ENCODE data around the gene UBTD1. TPM values are rescaled to one million over a fixed set of nuclear protein-coding genes. Genes with fewer than 3 reads are reported as not detected.

Gene UBTD1
- total RNA-seq, 1 donor from 2014 or later, result 7.1 TPM

- peak; percentile 45 for ATAC-seq
- no peak for DNase-seq (ENCODE audit: low spot score)
These were observed 102.8 kb downstream of the UBTD1 start for GRCh38 chr10:97601268-97602215.

- no peak for ATAC-seq
- DNase-seq (ENCODE audit: low spot score), result no peak
These were observed 108.4 kb downstream of the UBTD1 start for GRCh38 chr10:97607095-97607636.

GRCh38 chr10:97608991-97609561, 110.4 kb downstream of the UBTD1 start:
- DNase-seq (ENCODE audit: low spot score) (no peak), ATAC-seq (peak; percentile 57)

GRCh38 chr10:97611473-97611872, 112.7 kb downstream of the UBTD1 start:
- no peak for ATAC-seq
- no peak for DNase-seq (ENCODE audit: low spot score)

- ATAC-seq, result peak; percentile 76
- DNase-seq (ENCODE audit: low spot score), result no peak
These were observed 113.7 kb downstream of the UBTD1 start for GRCh38 chr10:97612386-97612785.

GRCh38 chr10:97618285-97618684, 119.6 kb downstream of the UBTD1 start:
- no peak for DNase-seq (ENCODE audit: low spot score)
- no peak for ATAC-seq

- no peak for DNase-seq (ENCODE audit: low spot score)
- no peak for ATAC-seq
These were observed 120.0 kb downstream of the UBTD1 start for GRCh38 chr10:97618733-97619132.

Other genes with a start within 250 kb of the UBTD1 start
- gene ARHGAP19, start 206.3 kb upstream of the UBTD1 start, total RNA-seq, result 4.1 TPM
- 10.0 TPM for gene FRAT1, start 179.7 kb upstream of the UBTD1 start, total RNA-seq
- gene FRAT2, start 164.2 kb upstream of the UBTD1 start, total RNA-seq, result 10.3 TPM
- 7.0 TPM for gene RRP12, start 97.6 kb upstream of the UBTD1 start, total RNA-seq
- gene PGAM1, start 72.7 kb upstream of the UBTD1 start, total RNA-seq, result 151 TPM
- gene EXOSC1, start 52.9 kb upstream of the UBTD1 start, total RNA-seq, result 10.3 TPM
- 25.2 TPM for gene ZDHHC16, start 52.7 kb upstream of the UBTD1 start, total RNA-seq
- 20.7 TPM for gene MMS19, start 502 bp upstream of the UBTD1 start, total RNA-seq
- not detected for gene ANKRD2, start 73.9 kb downstream of the UBTD1 start, total RNA-seq
- 66.2 TPM for gene HOGA1, start 85.5 kb downstream of the UBTD1 start, total RNA-seq
- gene C10orf62, start 90.8 kb downstream of the UBTD1 start, total RNA-seq, result 3.7 TPM
- 0.81 TPM for gene MORN4, start 134.6 kb downstream of the UBTD1 start, total RNA-seq
- 5.6 TPM for gene PI4K2A, start 141.7 kb downstream of the UBTD1 start, total RNA-seq
- gene AVPI1, start 188.3 kb downstream of the UBTD1 start, total RNA-seq, result 26.4 TPM
- gene MARVELD1, start 214.8 kb downstream of the UBTD1 start, total RNA-seq, result 2.0 TPM
- 10.7 TPM for gene ZFYVE27, start 238.2 kb downstream of the UBTD1 start, total RNA-seq